OCI-LY7 (cell line): Measurements from ENCODE around the gene PLCB2.

Experiments
- CTCF ChIP-seq: fragments of 200-600 bp; sonication (generic); conservative IDR thresholded peaks from 2 replicates; pipeline ENCODE4 v1.5.1; 2014; ENCODE audit warnings: mild to moderate bottlenecking, antibody characterized with exemption, low read length, moderate library complexity, mixed read lengths
- EZH2phosphoT487 ChIP-seq: fragments of 200-600 bp; sonication (generic); IDR thresholded peaks from 2 replicates; pipeline ENCODE4 v1.6.1; 2018; ENCODE audit warnings: low read depth, borderline replicate concordance, mild to moderate bottlenecking, mixed run types, antibody characterized with exemption, low read length, moderate library complexity, mixed read lengths

GRCh38 chr15:40250771-40251483 is 56.8 kb downstream of the PLCB2 start:
- TF ChIP-seq CTCF (no peak), EZH2phosphoT487 (no peak)
